Hindlimb muscle (tissue), 1 donor: Measurements from ENCODE around the gene TAL1. TPM values are rescaled to one million over a fixed set of nuclear protein-coding genes. Genes with fewer than 3 reads are reported as not detected.
"Not testable (repeated sequence)": the region's sequence is repeated elsewhere in the genome, so short reads cannot be mapped to it uniquely, and the experiment has no call there.

Experiments
- DNase-seq: peaks from one replicate; pipeline ENCODE4 v3.0.0-alpha.2; 2013
- polyA plus RNA-seq: library from polyadenylated mRNA; unstranded; fragments of 120-200 nt; gene quantifications from one replicate; pipeline ENCODE4 v1.2.1, GENCODE V29; 2013; ENCODE audit not compliant: insufficient read length

Gene TAL1
- polyA plus RNA-seq = 3.6 TPM

DNA sequence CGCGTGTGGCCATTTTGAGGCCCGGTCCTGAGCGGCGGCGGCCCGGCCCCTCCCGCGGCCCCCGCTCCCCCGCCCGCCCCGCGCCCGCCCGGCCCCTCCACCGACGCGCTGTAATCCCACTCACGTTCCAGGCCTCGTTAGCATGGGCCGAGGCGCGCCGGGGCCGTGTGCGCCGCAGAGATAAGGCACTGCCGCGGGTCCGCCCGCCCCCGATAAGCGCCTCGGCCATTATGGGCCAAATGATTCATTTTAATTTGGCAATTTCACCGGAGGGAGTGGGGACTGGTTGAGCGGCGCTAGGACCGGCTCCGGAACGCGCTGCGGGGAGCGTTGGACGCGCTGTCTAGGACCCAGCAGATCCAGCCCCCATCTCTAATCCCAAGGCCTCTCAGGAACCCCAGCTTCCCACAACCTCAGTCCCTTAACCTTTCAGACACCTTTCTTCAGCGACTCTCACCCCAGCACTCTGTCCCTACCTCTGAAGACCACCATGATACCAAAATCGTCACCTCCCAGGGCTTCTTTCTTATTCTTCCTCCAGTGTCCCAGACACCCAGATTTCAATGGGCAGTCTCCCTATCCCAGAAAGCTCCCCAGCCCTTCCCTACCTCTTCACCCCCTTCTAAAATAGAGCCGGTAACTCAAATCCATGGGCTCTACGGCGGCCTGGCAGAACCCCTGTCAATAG lies at the start of gene TAL1:
Gene TAL1 (minus strand): TSS at position 39 of the 688 bp plus-strand sequence. CDS start 6,337 bp downstream, outside the sequence.
- no peak for DNase-seq

DNA sequence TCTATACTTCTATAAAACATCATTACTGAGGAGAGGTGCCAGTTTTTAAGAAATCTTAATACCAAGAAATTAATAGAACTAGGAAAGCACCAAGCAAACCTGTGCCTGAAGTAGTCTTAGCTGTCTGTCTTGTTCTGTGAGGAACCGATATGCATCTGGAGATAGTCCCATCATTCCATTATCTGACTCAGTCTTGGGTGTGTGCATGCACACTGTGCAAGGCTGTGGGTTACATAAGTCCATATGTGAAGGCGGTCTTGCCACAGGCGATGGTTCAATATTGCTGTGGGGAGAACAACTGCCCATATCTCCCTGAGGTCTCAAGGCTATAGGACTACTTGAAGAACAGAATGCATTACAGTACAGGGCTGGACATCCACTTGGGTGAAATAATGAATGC lies 48.1 kb upstream of the TAL1 start:
- DNase-seq = no peak

GRCh38 chr1:47276850-47277249 lies 44.8 kb upstream of the TAL1 start:
- DNase-seq = no peak

DNA sequence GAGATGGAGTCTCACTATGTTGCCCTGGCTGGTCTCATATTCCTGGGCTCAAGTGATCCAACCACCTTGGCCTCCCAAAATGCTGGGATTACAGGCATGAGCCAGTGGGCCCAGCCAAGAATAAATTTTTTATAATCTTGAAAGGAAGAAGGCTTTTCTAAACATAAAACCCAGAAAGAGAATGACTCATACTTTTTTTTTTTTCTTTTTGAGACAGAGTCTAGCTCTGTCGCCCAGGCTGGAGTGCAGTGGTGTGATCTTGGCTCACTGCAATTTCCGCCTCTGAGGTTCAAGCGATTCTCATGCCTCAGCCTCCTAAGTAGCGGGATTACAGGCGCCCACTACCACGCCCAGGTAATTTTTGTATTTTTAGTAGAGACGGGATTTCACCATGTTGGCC lies 43.8 kb upstream of the TAL1 start:
- not testable (repeated sequence) for DNase-seq

GRCh38 chr1:47265529-47265928 lies 33.5 kb upstream of the TAL1 start:
- DNase-seq = not testable (repeated sequence)

DNA sequence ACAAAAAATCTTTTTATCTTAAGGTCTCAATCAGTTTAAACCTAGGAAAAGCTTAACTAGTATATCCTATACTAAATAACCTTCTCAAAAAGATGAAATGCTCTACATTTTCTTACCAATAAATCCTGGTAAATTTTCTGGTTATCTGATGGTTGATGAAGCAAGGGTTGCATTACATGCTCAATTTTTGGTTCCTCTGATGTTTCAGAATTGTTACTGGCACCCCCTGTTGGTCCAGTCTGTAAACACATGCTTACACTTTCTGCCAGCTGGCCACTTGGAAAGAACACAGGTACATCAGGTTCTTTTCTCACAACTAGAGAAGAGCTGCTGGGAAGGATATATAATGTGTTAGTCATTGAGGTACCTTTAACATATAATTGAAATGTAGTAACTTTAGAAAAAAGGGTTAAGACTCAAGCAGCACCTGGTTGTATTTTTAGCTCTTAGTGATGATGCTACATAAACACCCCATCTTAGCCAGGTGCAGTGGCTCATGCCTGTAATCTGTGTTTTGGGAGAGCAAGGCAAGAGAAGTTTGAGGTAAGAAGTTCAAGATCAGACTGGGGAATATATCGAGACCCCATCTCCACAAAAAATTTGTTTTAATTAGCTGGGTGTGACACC lies 30.9 kb upstream of the TAL1 start:
- DNase-seq = no peak

GRCh38 chr1:47257224-47257623 lies 25.2 kb upstream of the TAL1 start:
- DNase-seq = no peak

GRCh38 chr1:47252795-47253194 lies 20.8 kb upstream of the TAL1 start:
- no peak for DNase-seq

- no peak for DNase-seq
These were observed 20.3 kb upstream of the TAL1 start for GRCh38 chr1:47252369-47252768.

DNA sequence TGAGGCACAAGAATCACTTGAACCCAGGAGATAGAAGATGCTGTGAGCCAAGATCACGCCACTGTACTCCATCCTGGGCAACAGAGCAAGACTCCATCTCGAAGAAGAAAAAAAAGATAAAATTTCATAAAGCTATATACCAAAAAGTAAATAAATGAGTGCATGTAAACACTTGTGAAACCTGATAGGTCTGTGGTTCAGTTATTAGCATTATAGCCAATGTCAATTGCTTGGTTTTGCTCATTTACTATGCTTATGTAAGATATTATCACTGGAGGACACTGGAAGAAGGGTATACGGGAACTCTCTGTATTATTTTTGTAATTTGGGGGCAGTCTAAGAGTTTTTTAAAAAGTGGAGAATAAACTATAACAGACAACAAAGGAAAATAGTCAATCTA lies 17.7 kb upstream of the TAL1 start:
- DNase-seq = no peak

GRCh38 chr1:47244339-47244862 lies 12.4 kb upstream of the TAL1 start:
- DNase-seq = no peak

DNA sequence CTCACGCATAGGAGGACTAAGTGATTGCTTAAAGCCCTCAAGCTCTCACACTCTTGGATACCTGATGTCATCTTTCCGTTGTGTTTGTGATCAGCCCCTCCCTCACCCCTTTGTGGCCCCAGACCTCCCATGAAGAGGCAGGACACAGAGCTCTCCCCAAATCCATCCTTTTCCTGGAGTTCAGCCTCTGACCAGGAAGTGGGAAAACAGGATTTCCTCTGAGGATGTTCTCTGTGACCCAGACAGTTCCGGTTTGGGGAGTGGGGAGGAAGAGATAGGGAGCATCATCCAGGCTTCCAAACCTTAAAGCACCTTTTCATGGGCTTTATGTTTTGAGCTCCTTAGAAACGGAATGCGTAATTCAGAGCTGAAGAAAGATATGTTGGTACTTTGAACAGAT lies 11.9 kb upstream of the TAL1 start:
- DNase-seq = no peak

GRCh38 chr1:47241114-47242113 lies 9.4 kb upstream of the TAL1 start:
- no peak for DNase-seq

DNA sequence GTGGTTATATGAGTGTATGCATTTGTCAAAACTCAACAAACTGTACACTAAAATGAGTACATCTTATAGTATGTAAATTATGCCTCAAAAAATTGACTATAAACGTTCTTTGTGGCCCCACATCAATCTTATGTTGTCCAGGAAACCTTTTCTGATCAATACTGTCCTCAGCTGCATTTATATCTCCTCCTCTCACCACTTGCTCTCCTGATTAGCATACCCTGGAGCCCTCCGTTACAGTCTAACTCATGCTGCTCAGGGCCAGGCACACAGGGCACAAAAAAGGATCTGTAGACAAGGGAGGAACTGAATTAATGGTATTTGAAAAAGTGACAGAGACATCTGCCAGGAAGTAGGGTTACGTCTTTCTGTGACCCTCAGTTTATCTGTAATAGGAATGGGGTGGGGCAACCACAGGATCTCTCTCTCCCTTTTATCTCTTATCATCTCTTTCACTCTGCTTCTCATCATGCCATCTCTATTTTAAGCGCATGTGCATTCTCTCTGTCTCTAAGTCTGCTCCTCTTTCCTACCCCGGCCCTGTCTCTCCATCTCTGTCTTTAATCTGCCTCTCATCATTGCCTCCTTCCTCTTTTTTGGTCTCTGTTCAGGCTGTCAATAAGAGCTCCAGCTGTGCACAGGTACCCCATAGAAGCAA lies 7.0 kb upstream of the TAL1 start:
- no peak for DNase-seq

DNA sequence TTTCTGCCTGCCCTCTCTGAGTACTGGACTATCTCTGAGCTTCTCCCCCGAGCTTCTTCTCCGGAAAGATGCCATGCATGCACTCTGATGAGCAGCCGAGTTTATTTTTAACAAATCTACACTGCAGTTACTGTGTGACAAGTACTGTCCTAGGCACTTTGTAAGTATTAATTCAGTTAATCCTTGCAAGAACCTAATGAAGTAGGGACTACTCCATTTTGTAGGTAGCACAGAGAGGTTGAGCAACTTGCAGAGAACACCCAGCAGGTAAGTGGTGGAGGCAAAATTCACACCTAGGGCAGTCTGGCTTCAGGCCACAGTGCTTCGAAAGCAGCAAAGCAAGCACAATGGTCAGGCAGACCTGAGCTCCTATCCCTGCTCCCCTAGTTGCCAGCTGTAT lies 3.8 kb upstream of the TAL1 start:
- no peak for DNase-seq

GRCh38 chr1:47235241-47235681 lies 3.2 kb upstream of the TAL1 start:
- no peak for DNase-seq

DNA sequence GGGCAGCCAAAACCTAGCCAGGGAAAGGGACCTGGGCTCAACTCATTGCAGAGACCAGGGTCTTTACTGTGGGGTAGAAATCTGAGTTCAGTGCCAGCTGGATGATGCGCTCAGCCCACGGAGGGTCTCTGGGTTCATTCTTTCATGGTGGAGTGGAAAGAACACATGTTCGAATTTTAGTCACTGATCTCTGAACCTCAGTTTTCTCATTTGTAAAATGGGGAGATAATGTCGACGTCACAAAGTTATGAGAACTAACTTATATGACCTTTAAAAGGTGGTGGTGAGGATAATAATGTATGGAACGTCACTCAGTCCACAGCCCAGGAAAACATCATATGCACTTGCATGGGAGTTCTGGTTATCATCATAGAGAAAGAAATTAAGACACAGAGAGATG lies 1.2 kb upstream of the TAL1 start:
- DNase-seq = no peak

DNA sequence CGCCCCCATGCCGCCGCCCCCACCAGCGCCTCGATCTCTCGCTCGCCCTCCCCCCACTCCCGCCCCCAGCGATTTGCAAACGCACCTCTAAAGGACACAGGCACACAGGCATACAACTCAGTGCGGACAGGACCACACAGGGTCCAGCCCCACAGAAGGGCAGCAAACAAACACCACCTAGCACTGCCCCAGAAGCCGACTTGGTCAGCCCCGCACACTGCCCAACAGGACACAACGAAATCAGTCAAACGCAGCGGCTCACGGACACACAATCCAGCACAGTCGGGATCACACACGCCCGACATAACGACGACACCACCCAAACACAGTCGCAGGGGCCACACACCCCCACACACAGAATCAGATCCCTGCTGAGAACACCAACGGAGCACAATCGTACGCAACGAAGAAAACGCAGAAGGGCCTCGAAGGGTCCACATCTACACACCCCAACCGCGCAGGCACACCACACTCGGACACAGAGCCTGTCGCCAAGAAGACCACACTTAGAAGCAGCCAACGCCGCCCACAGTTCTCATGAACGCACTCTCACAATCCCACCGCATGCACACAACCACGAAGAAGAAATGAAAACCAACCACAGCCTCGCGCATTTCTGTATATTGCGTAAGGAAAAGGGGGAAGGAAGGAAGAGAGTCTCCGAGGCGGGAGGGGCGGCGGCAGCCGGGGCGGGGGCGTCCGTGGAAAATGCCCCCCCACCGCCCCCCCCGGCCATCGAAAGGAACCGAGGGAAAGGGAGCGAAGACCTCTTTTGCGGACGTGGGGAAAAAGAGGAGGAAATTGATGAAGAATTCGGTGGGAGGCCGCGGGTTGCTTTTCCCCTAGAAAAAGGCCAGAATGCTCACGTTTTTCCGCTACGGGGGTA lies 481 bp downstream of the TAL1 start:
- peak; percentile 61 for DNase-seq

DNA sequence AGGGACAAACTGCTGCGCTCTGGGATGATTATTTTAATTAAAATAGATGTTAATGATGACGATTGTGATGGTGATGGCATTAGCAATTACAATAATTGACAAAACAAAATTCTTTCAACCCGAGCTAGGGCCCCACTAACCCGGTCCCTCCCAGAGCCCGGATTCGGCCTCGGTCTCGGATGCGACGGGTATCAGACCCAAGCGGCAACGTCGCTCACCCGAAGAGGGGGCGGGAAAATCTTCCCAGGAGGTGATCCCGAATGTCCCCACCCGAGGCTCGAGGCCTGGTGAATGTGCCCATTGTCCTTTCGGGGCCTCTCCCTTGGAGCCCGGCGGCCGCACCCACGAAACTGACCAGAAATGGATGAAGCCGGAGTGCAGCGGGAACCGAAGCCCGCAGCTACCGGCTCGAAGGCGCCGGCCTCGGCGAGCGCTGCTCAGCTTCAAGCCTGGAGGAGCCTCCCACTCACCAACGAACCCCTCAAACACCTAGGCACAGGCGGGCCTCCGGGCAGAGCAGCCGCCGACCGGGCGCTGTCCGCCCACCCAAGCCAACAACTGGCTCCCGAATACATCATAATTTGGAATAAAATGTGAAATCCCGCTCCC lies 1.2 kb downstream of the TAL1 start:
- no peak for DNase-seq

DNA sequence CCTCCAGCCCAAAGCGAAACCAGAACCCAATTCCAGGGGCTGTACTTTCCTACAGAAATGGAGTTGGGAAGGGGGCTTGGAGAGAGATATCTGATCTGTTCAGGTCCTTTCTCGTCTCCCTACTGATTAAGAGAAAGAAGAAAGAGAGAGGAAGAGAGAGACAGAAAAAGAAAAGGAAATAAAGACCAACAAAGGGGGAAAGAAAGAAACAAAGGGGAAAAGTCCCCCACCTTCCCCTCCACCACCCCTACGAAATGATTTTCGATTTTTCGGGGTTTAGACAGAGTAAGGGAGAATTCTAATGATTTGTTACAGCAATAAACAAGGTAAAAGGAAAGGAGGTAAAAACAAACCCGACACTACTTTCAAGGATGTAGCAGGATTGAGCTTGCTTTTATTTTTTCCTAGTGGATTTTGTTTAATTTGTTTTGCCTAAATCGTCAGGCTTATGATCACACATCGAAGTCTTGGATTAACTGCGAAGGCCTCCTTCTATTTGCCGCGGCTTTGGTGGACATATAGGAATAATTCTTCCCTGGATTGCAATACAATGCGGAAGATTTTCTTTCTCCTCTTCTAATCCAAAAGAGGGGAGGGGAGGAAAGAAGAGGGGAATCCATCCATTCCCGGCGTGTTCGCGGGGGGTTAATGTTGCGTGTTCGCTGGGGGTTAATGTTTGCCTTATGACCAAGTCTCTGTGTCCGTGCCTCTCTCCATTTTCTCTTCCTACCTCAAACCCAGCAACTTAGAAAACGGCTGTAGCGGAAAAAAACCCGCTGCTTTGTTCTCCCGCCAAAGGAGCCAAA lies 1.9 kb downstream of the TAL1 start:
- no peak for DNase-seq
